GM10248 (cell line): ENCODE data around the gene FADS3.
A peak's percentile ranks its signal among the peaks of the same experiment; 100 is the strongest.

Experiments used
- CTCF ChIA-PET: fragments of 300-600 bp; sonication (Branson Sonifier 250); formaldehyde crosslinking; extraction: SDS; loops from one replicate; lab custom pipeline; 2021; ENCODE audit warnings: antibody characterized with exemption; lab: Yijun Ruan, JAX
- POLR2A ChIA-PET: fragments of 350-650 bp; sonication (Branson Sonifier 250); formaldehyde crosslinking; extraction: SDS; loops from one replicate; lab custom pipeline; 2020; ENCODE audit warnings: antibody characterized with exemption; lab: Yijun Ruan, JAX
- DNase-seq: peaks from one replicate; pipeline ENCODE4 v3.0.0; 2012; ENCODE audit errors: extremely low spot score
- TF ChIP-seq, protein P1 (sequence below): IDR thresholded peaks from 2 replicates; pipeline ENCODE4 v1.5.1; 2012; ENCODE audit warnings: mild to moderate bottlenecking, low read depth; ENCODE audit errors: extremely low read depth, missing control alignments, control extremely low read depth

The FADS3 gene

DNA sequence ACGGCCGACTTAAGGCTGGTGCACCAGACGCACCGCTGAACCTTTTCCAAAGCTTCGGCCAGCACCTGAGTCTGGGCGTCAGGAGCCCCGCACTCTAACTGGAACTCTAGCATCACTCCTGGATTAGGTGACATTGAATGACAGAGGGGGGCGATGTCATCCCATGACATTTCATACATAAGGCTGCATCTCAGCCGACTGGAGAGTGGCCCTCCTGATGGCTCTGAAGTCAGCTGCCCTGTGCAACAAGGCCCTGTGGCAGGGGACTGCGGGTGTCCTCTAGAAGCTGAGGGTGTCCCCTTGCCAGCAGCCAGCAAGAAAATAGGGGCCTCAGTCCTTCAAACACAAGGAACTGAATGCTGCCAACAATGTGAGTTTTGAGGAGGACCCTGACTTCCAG, 10.1 kb upstream of the FADS3 start:
- POLR2A ChIA-PET, result no interaction called here
- DNase-seq, result no peak
- TF ChIP-seq, protein P1, sequence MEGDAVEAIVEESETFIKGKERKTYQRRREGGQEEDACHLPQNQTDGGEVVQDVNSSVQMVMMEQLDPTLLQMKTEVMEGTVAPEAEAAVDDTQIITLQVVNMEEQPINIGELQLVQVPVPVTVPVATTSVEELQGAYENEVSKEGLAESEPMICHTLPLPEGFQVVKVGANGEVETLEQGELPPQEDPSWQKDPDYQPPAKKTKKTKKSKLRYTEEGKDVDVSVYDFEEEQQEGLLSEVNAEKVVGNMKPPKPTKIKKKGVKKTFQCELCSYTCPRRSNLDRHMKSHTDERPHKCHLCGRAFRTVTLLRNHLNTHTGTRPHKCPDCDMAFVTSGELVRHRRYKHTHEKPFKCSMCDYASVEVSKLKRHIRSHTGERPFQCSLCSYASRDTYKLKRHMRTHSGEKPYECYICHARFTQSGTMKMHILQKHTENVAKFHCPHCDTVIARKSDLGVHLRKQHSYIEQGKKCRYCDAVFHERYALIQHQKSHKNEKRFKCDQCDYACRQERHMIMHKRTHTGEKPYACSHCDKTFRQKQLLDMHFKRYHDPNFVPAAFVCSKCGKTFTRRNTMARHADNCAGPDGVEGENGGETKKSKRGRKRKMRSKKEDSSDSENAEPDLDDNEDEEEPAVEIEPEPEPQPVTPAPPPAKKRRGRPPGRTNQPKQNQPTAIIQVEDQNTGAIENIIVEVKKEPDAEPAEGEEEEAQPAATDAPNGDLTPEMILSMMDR, result no peak
- CTCF ChIA-PET, result interaction anchor here (4.1 to 11.6 kb wide), 8 partner anchors 15 to 208 kb away, joined by 19 to 424 read pairs (median 125); partner anchors contain the start of genes BEST1 and RAB3IL1

DNA sequence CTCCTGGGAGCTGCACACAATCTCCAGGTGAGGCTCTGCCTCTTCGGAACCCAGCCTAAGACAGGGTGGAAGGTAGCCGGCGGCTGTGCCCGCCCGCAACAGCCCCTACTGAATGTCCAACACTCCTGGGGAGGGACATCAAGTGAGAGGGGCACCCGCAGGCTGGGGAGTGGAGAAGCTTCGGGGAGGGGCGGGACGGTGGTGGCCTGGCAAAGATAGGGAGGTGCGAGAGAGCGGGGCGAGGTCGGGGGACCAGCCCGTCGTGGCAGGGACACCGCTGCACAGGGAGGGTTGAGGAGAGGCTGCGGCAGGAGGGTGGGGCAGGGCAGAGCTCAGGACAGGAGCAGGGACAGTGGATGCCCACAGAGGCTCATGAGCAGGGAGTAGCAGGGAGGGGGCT, 8.9 kb upstream of the FADS3 start:
- ChIA-PET CTCF (interaction anchor here (1.0 to 11.6 kb wide), 17 partner anchors 10 to 209 kb away, joined by 3 to 424 read pairs (median 27); partner anchors contain the start of genes BEST1, FADS1, FEN1 and RAB3IL1), POLR2A (no interaction called here)
- DNase-seq, result no peak
- TF ChIP-seq, protein P1, result no peak

DNA sequence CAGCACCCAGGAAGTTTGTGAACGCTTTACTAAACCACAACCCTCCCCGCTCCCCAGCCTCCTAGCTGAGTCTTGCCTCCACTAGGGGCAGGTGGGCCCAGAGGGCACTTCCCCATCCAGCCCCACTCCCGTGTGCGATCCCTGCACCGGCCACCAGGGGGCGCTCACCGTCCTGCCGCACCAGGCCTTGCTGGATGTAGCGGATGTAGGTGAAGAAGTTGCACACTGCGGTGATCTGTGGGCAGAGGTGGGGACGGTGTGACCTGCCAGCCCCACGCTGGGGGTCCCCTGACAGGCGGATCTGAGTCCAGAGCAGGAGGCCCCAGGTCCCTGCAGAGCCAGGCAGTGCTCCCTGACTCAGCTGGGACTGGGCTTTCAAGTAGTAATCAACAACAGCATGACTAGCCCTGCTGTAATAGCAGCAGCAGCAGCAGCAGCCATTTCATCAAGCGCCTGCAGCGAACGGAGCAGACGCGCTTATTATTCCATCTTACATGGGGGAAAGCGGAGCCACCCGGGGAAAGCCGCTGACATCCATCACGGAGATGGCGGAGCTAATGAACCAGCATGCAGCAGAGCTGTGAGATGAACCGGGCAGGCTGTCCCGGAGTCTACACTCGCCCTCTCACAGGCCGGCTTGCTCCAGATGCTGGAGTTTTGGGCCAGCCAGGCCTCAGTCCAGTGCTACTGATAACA, 7.9 kb upstream of the FADS3 start:
- TF ChIP-seq, protein P1, result peak; percentile 100
- ChIA-PET POLR2A (interaction anchor here (1.9 kb wide), 1 partner anchor 69 kb away, joined by 9 read pairs; the partner anchor contains the start of gene FTH1), CTCF (interaction anchor here (0.6 to 11.6 kb wide), 66 partner anchors 11 to 450 kb away, joined by 3 to 424 read pairs (median 4); partner anchors contain the start of genes BEST1, FADS1, FADS2 and FEN1)
- DNase-seq, result peak; percentile 95

DNA sequence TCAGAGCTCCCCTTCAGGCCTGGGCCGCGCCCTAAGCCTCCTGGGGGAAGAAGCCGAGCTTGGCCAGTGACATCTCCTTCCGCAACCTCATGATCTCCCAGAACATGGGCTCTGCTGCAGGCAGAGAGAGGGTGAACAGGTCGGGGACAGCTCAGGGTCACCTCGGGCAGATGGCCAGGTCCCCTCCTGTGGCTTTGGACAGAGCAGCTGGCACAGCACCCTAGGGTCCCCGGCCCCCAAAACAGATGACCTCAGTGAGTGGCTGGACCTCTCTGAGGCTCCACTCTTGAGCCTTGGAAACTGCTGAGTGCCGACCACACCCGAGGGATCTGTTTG, 6.9 kb upstream of the FADS3 start:
- TF ChIP-seq, protein P1, result no peak
- no peak for DNase-seq
- ChIA-PET POLR2A (interaction anchor here (1.9 kb wide), 1 partner anchor 70 kb away, joined by 9 read pairs; the partner anchor contains the start of gene FTH1), CTCF (interaction anchor here (0.8 to 11.6 kb wide), 50 partner anchors 12 to 449 kb away, joined by 3 to 424 read pairs (median 6); partner anchors contain the start of genes BEST1, FADS1, FEN1 and FTH1)

DNA sequence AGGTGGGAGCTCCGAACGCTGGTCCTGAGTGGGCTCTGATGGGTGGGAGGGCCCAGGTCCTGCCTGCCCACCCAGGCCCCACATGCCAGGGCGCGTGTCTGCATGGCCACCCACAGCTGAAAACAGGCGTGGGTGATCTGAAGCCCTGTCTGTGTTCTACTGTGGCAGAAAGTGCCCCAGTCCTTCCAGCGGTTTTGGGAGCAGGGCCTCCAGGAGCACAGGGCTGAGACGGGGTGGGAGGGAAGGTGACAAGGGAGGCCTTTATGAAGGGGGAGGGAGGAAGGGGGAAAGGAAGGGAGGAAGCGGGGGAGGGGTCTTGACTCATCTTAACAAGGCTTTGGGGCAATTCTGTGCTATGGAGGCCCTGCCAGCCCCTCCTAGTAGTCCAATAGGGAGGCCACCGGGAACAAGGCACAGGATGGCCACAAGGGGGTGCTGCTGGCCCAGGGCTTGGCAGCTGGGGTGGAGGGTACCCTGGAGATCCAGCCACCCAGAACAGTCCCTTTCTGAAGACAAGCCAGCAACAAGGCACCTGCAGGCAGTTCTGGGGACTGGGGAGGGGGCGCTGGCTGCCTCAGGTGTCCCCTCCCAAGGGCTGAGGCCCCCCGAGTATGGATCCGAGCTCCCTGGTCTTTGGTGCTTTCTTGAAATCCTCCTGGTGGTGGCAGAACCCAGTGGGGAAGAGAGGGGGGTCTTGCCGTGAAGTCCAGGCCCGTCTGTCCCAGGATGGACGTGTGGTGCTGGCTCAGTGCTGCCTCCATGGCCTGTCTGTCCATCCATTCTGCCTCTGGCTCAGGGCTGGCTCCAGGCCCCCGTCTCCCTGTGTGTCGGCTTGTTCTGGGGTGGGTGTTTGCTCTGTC, 6.3 kb upstream of the FADS3 start:
- ChIA-PET POLR2A (interaction anchor here (1.9 kb wide), 1 partner anchor 70 kb away, joined by 9 read pairs; the partner anchor contains the start of gene FTH1), CTCF (interaction anchor here (0.8 to 11.6 kb wide), 46 partner anchors 13 to 265 kb away, joined by 3 to 424 read pairs (median 8); partner anchors contain the start of genes BEST1, FADS1, FEN1 and FTH1)
- TF ChIP-seq, protein P1, result peak; percentile 91
- DNase-seq, result peak; percentile 89
